Liver (tissue), 9 donors: Measurements from ENCODE around the gene FARSB. TPM values are rescaled to one million over a fixed set of nuclear protein-coding genes. Genes with fewer than 3 reads are reported as not detected.

Experiments
- DNase-seq: peaks from one replicate; pipeline ENCODE4 v3.0.0-alpha.2; 2017; ENCODE audit warnings: low spot score
- H3K27ac ChIP-seq, 2 donors: one replicate each; pipeline ENCODE4 v1.7.0; 2013; ENCODE audit warnings: inconsistent platforms in 2 of 2, low read length in 2 of 2, control low read depth in 1 of 2, low read depth in 1 of 2, mild to moderate bottlenecking in 1 of 2
- H3K27me3 ChIP-seq, 4 donors: one replicate each; pipeline versions ENCODE4 v1.6.1 to v1.7.0; 2013; ENCODE audit warnings: low read length in 3 of 4, inconsistent platforms in 1 of 4, mild to moderate bottlenecking in 1 of 4, moderate library complexity in 1 of 4; ENCODE audit not compliant: control insufficient read depth in 4 of 4, insufficient read depth in 4 of 4
- H3K36me3 ChIP-seq, 4 donors: one replicate each; pipeline versions ENCODE4 v1.6.1 to v1.7.0; 2013; ENCODE audit warnings: low read length in 3 of 4, mild to moderate bottlenecking in 3 of 4, low read depth in 1 of 4, moderate library complexity in 1 of 4; ENCODE audit not compliant: control insufficient read depth in 4 of 4, insufficient read depth in 3 of 4
- H3K4me1 ChIP-seq, 4 donors: one replicate each; pipeline versions ENCODE4 v1.6.1 to v1.7.0; 2013; ENCODE audit warnings: low read length in 3 of 4, mild to moderate bottlenecking in 3 of 4, moderate library complexity in 1 of 4; ENCODE audit not compliant: control insufficient read depth in 4 of 4, insufficient read depth in 4 of 4
- H3K4me3 ChIP-seq, 3 donors: one replicate each; pipeline versions ENCODE4 v1.6.1 to v1.7.0; 2013; ENCODE audit warnings: low read length in 3 of 3, control low read depth in 1 of 3, low read depth in 1 of 3, mild to moderate bottlenecking in 1 of 3
- H3K9ac ChIP-seq, 2 donors: one replicate each; pipeline ENCODE4 v1.7.0; 2013; ENCODE audit warnings: low read length in 2 of 2, mild to moderate bottlenecking in 2 of 2, moderate library complexity in 2 of 2, control low read depth in 1 of 2, low read depth in 1 of 2
- H3K9me3 ChIP-seq, 4 donors: one replicate each; pipeline versions ENCODE4 v1.6.1 to v1.7.0; 2013; ENCODE audit warnings: low read length in 3 of 4; ENCODE audit not compliant: control insufficient read depth in 4 of 4
- EGR1 ChIP-seq, 2 donors: IDR thresholded peaks; 2 replicates each; pipeline ENCODE4 v1.6.1; 2016 to 2018; ENCODE audit warnings: antibody characterized with exemption in 2 of 2, low read depth in 2 of 2
- FOXA1 ChIP-seq: IDR thresholded peaks from 2 replicates; pipeline ENCODE4 v1.6.1; 2016; ENCODE audit warnings: antibody characterized with exemption
- FOXA2 ChIP-seq: IDR thresholded peaks from 2 replicates; pipeline ENCODE4 v1.6.1; 2016; ENCODE audit warnings: antibody characterized with exemption
- GABPA ChIP-seq, 2 donors: IDR thresholded peaks in 1 of 2; conservative IDR thresholded peaks in 1 of 2; 2 replicates each; pipeline ENCODE4 v1.6.1; 2016; ENCODE audit warnings: antibody characterized with exemption in 2 of 2, mild to moderate bottlenecking in 1 of 2, moderate library complexity in 1 of 2
- HNF4A ChIP-seq, 2 donors: conservative IDR thresholded peaks; 2 replicates each; pipeline ENCODE4 v1.6.1; 2016; ENCODE audit warnings: antibody characterized with exemption in 2 of 2, mild to moderate bottlenecking in 2 of 2
- HNF4G ChIP-seq: IDR thresholded peaks from 2 replicates; pipeline ENCODE4 v1.6.1; 2016; ENCODE audit warnings: antibody characterized with exemption
- JUND ChIP-seq, 2 donors: IDR thresholded peaks; 2 replicates each; pipeline ENCODE4 v1.6.1; 2016; ENCODE audit warnings: antibody characterized with exemption in 2 of 2
- NR2F2 ChIP-seq: IDR thresholded peaks from 2 replicates; pipeline ENCODE4 v1.6.1; 2016; ENCODE audit warnings: antibody characterized with exemption
- RAD21 ChIP-seq, 2 donors: IDR thresholded peaks; 2 replicates each; pipeline ENCODE4 v1.6.1; 2016; ENCODE audit warnings: antibody characterized with exemption in 2 of 2, mild to moderate bottlenecking in 2 of 2
- RXRA ChIP-seq, 2 donors: IDR thresholded peaks; 2 replicates each; pipeline ENCODE4 v1.6.1; 2017 to 2018; ENCODE audit warnings: antibody characterized with exemption in 2 of 2, mild to moderate bottlenecking in 1 of 2
- SP1 ChIP-seq: IDR thresholded peaks from 2 replicates; pipeline ENCODE4 v1.6.1; 2018; ENCODE audit warnings: antibody characterized with exemption, mild to moderate bottlenecking
- TAF1 ChIP-seq: conservative IDR thresholded peaks from 2 replicates; pipeline ENCODE4 v1.6.1; 2016; ENCODE audit warnings: antibody characterized with exemption, mild to moderate bottlenecking
- YY1 ChIP-seq: IDR thresholded peaks from 2 replicates; pipeline ENCODE4 v1.6.1; 2016; ENCODE audit warnings: antibody characterized with exemption, mild to moderate bottlenecking
- WGBS: extraction: QIAGEN DNeasy Blood & Tissue Kit; methylation state at CpG from one replicate; pipeline ENCODE4 v1.1.7; 2013; 5-methylcytosine and 5-hydroxymethylcytosine counted together
- polyA plus RNA-seq, 2 donors: library from polyadenylated mRNA; stranded (reverse) in 1 of 2; unstranded in 1 of 2; fragments of 200-250 nt in 1 of 2; fragments of >200 nt in 1 of 2; fragmentation: Nextera tagmentation in 1 of 2; extraction: Ambion mirVana in 1 of 2; gene quantifications; one replicate each; pipeline versions ENCODE4 v1.2.1 to v1.2.3, GENCODE V29; 2013 to 2015
- total RNA-seq, 2 donors: library from RNA; depleted of rRNA; stranded (reverse); fragments of >200 nt; gene quantifications; one replicate each; pipeline ENCODE4 v1.2.3, GENCODE V29; 2014
- TF ChIP-seq, protein P1 (sequence below): IDR thresholded peaks from 2 replicates; pipeline ENCODE4 v1.6.1; 2016; ENCODE audit warnings: antibody characterized with exemption
- TF ChIP-seq, protein P2 (sequence below): IDR thresholded peaks from 2 replicates; pipeline ENCODE4 v1.6.1; 2016; ENCODE audit warnings: antibody characterized with exemption
- TF ChIP-seq, protein P3 (sequence below): IDR thresholded peaks from 2 replicates; pipeline ENCODE4 v1.6.1; 2016; ENCODE audit warnings: antibody characterized with exemption, mild to moderate bottlenecking
- TF ChIP-seq, protein P4 (sequence below): IDR thresholded peaks from 2 replicates; pipeline ENCODE4 v1.6.1; 2016; ENCODE audit warnings: antibody characterized with exemption
- TF ChIP-seq, protein P5 (sequence below): fragments of 150-350 bp; IDR thresholded peaks from 2 replicates; pipeline ENCODE4 v1.5.1; 2017; ENCODE audit warnings: improper control_type of control experiment, low read depth, low read length; ENCODE audit not compliant: missing input control
- donor health status: healthy.
- donor health status: healthy.
- donor health status: healthy.
- donor health status: healthy.
- donor health status: healthy.

The FARSB gene
- total and polyA plus RNA-seq, 4 donors = 5.5 to 9.7 (median 8.9) TPM

DNA sequence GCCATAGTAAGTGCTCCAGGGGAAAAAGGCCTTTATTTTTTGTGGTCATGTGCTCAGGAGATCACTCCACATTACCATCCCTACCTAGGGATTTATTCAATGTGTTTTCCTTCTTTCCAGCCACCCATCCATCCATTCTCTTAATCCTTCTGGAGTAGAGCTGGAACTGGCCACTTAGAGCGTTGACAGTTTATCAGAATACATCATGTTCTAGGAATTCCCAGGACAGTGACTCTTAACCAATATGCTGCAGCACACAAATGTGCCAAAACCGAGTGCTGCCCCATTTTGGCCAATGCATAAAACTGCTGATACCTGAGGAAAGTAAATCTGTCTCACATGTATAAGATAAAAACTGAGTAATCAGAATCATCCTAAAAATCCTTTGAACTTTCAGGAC, 63.7 kb downstream of the FARSB start:
- 85% methylated on average over 2 of the region's 2 CpGs for WGBS

More for the DNA sequence above, 63.7 kb downstream of the FARSB start:
- no peak for TF ChIP-seq GABPA (IDR thresholded peaks at IDR 0.05 in 1 of 2, conservative IDR thresholded peaks at IDR 0.05 in 1 of 2)
- TF ChIP-seq HNF4A (conservative IDR thresholded peaks at IDR 0.05) = no peak
- TF ChIP-seq EGR1 (IDR thresholded peaks at IDR 0.05; ENCODE audit: low read depth in 2 of 2) = no peak
- TF ChIP-seq RAD21 (IDR thresholded peaks at IDR 0.05) = no peak
- TF ChIP-seq RXRA (IDR thresholded peaks at IDR 0.05) = no peak
- TF ChIP-seq, protein P1, sequence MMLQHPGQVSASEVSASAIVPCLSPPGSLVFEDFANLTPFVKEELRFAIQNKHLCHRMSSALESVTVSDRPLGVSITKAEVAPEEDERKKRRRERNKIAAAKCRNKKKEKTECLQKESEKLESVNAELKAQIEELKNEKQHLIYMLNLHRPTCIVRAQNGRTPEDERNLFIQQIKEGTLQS = no peak
- TF ChIP-seq FOXA1 = no peak
- TF ChIP-seq YY1 = no peak
- TF ChIP-seq, protein P2, sequence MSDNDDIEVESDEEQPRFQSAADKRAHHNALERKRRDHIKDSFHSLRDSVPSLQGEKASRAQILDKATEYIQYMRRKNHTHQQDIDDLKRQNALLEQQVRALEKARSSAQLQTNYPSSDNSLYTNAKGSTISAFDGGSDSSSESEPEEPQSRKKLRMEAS = no peak
- TF ChIP-seq, protein P3, sequence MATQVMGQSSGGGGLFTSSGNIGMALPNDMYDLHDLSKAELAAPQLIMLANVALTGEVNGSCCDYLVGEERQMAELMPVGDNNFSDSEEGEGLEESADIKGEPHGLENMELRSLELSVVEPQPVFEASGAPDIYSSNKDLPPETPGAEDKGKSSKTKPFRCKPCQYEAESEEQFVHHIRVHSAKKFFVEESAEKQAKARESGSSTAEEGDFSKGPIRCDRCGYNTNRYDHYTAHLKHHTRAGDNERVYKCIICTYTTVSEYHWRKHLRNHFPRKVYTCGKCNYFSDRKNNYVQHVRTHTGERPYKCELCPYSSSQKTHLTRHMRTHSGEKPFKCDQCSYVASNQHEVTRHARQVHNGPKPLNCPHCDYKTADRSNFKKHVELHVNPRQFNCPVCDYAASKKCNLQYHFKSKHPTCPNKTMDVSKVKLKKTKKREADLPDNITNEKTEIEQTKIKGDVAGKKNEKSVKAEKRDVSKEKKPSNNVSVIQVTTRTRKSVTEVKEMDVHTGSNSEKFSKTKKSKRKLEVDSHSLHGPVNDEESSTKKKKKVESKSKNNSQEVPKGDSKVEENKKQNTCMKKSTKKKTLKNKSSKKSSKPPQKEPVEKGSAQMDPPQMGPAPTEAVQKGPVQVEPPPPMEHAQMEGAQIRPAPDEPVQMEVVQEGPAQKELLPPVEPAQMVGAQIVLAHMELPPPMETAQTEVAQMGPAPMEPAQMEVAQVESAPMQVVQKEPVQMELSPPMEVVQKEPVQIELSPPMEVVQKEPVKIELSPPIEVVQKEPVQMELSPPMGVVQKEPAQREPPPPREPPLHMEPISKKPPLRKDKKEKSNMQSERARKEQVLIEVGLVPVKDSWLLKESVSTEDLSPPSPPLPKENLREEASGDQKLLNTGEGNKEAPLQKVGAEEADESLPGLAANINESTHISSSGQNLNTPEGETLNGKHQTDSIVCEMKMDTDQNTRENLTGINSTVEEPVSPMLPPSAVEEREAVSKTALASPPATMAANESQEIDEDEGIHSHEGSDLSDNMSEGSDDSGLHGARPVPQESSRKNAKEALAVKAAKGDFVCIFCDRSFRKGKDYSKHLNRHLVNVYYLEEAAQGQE = no peak
- TF ChIP-seq FOXA2 = no peak
- TF ChIP-seq, protein P4, sequence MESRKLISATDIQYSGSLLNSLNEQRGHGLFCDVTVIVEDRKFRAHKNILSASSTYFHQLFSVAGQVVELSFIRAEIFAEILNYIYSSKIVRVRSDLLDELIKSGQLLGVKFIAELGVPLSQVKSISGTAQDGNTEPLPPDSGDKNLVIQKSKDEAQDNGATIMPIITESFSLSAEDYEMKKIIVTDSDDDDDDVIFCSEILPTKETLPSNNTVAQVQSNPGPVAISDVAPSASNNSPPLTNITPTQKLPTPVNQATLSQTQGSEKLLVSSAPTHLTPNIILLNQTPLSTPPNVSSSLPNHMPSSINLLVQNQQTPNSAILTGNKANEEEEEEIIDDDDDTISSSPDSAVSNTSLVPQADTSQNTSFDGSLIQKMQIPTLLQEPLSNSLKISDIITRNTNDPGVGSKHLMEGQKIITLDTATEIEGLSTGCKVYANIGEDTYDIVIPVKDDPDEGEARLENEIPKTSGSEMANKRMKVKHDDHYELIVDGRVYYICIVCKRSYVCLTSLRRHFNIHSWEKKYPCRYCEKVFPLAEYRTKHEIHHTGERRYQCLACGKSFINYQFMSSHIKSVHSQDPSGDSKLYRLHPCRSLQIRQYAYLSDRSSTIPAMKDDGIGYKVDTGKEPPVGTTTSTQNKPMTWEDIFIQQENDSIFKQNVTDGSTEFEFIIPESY = no peak
- TF ChIP-seq JUND (IDR thresholded peaks at IDR 0.05) = no peak
- TF ChIP-seq SP1 = no peak
- no peak for TF ChIP-seq NR2F2
- no peak for TF ChIP-seq TAF1
- TF ChIP-seq, protein P5, sequence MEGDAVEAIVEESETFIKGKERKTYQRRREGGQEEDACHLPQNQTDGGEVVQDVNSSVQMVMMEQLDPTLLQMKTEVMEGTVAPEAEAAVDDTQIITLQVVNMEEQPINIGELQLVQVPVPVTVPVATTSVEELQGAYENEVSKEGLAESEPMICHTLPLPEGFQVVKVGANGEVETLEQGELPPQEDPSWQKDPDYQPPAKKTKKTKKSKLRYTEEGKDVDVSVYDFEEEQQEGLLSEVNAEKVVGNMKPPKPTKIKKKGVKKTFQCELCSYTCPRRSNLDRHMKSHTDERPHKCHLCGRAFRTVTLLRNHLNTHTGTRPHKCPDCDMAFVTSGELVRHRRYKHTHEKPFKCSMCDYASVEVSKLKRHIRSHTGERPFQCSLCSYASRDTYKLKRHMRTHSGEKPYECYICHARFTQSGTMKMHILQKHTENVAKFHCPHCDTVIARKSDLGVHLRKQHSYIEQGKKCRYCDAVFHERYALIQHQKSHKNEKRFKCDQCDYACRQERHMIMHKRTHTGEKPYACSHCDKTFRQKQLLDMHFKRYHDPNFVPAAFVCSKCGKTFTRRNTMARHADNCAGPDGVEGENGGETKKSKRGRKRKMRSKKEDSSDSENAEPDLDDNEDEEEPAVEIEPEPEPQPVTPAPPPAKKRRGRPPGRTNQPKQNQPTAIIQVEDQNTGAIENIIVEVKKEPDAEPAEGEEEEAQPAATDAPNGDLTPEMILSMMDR = no peak
- no peak for TF ChIP-seq HNF4G
- Histone ChIP-seq H3K36me3 (peaks cover 0 to 21% (median 3%) of the 10 kb centered on the region in 4 donors), H3K4me1 (peaks cover 0 to 10% (median 2%) of the 10 kb centered on the region in 4 donors), H3K9me3 (no peaks in the 10 kb centered on the region), H3K9ac (no peak overlapping the region), H3K4me3 (no peak overlapping the region), H3K27me3 (no peaks in the 10 kb centered on the region), H3K27ac (no peak overlapping the region)
- DNase-seq = no peak
